ENCODE measurements around the gene RBKS. TPM values are rescaled to one million over a fixed set of nuclear protein-coding genes. Genes with fewer than 3 reads are reported as not detected.
A peak's percentile ranks its signal among the peaks of the same experiment; 100 is the strongest.

RBKS gene
- total RNA-seq, 1 experiment from 2014 or later: 1.7 TPM

- CTCF ChIA-PET: no interaction called here
- Mint-ChIP-seq H3K27me3 (ENCODE audit: low read depth) (no peaks in the 10 kb centered on the region), H3K4me3 (no peak overlapping the region), H3K27ac (no peak overlapping the region), H3K4me1 (no peaks in the 10 kb centered on the region), H3K36me3 (no peaks in the 10 kb centered on the region), H3K9me3 (no peaks in the 10 kb centered on the region)
- no peak for ATAC-seq
- no peak for DNase-seq (ENCODE audit: low spot score)
- TF ChIP-seq GABPB1 (CRISPR knock-in tag; IDR thresholded peaks at IDR 0.05): peak; percentile 36; the same call in 1 of the 2 replicates
- no peak for TF ChIP-seq ATF6 (CRISPR knock-in tag; IDR thresholded peaks at IDR 0.05)
- POLR2A ChIA-PET: no interaction called here
Observed at GRCh38 chr2:27916293-27916995, 26.3 kb upstream of the RBKS start.

- DNase-seq (ENCODE audit: low spot score) (no peak), ATAC-seq (no peak)
- H3K27me3 Mint-ChIP-seq (ENCODE audit: low read depth): no peaks in the 10 kb centered on the region
- no peaks in the 10 kb centered on the region for H3K9me3 Mint-ChIP-seq
- no peak for TF ChIP-seq ZNF281 (CRISPR knock-in tag; IDR thresholded peaks at IDR 0.05)
- no peak for TF ChIP-seq E2F5 (CRISPR knock-in tag; IDR thresholded peaks at IDR 0.05)
- TF ChIP-seq TCF7 (CRISPR knock-in tag; IDR thresholded peaks at IDR 0.05; ENCODE audit: low read depth): no peak
- no peak for TF ChIP-seq USF2 (CRISPR knock-in tag; IDR thresholded peaks at IDR 0.05)
- TF ChIP-seq MYBL2 (CRISPR knock-in tag; IDR thresholded peaks at IDR 0.05): no peak
- no peaks in the 10 kb centered on the region for H3K36me3 Mint-ChIP-seq
- CTCF ChIA-PET: no interaction called here
- H3K4me1 Mint-ChIP-seq: no peaks in the 10 kb centered on the region
- no peak overlapping the region for H3K4me3 Mint-ChIP-seq
- POLR2A ChIA-PET: no interaction called here
- no peak overlapping the region for H3K27ac Mint-ChIP-seq
Observed at GRCh38 chr2:27915874-27916273, 25.7 kb upstream of the RBKS start.

GRCh38 chr2:27915191-27915590 lies 25.0 kb upstream of the RBKS start:
- ChIA-PET POLR2A (no interaction called here), CTCF (no interaction called here)
- Mint-ChIP-seq H3K9me3 (no peaks in the 10 kb centered on the region), H3K4me3 (no peak overlapping the region), H3K4me1 (no peaks in the 10 kb centered on the region), H3K27me3 (ENCODE audit: low read depth) (no peaks in the 10 kb centered on the region), H3K27ac (no peak overlapping the region), H3K36me3 (no peaks in the 10 kb centered on the region)
- DNase-seq (ENCODE audit: low spot score): no peak
- ATAC-seq: no peak
- TF ChIP-seq CREM (CRISPR knock-in tag; IDR thresholded peaks at IDR 0.05): no peak
- TF ChIP-seq SMAD4 (CRISPR knock-in tag; IDR thresholded peaks at IDR 0.05): no peak
- no peak for TF ChIP-seq ZBTB43 (CRISPR knock-in tag; IDR thresholded peaks at IDR 0.05)
- no peak for TF ChIP-seq RORB (CRISPR knock-in tag; IDR thresholded peaks at IDR 0.05)
- TF ChIP-seq E2F5 (CRISPR knock-in tag; IDR thresholded peaks at IDR 0.05): no peak
- no peak for TF ChIP-seq FOXJ3 (CRISPR knock-in tag; IDR thresholded peaks at IDR 0.05; ENCODE audit: borderline replicate concordance)
- no peak for TF ChIP-seq E2F1 (CRISPR knock-in tag; IDR thresholded peaks at IDR 0.05)
- TF ChIP-seq CREB1 (CRISPR knock-in tag; IDR thresholded peaks at IDR 0.05): no peak
- no peak for TF ChIP-seq NFATC4 (CRISPR knock-in tag; IDR thresholded peaks at IDR 0.05)
- TF ChIP-seq FOXP1 (CRISPR knock-in tag; IDR thresholded peaks at IDR 0.05; ENCODE audit: borderline replicate concordance): no peak
- no peak for TF ChIP-seq JAZF1 (CRISPR knock-in tag; IDR thresholded peaks at IDR 0.05)
- no peak for TF ChIP-seq ZBTB21 (CRISPR knock-in tag; IDR thresholded peaks at IDR 0.05; ENCODE audit: borderline replicate concordance)
- TF ChIP-seq ZNF671 (CRISPR knock-in tag; IDR thresholded peaks at IDR 0.05): no peak
- TF ChIP-seq SOX15 (CRISPR knock-in tag; IDR thresholded peaks at IDR 0.05): no peak
- no peak for TF ChIP-seq ZNF317 (CRISPR knock-in tag; IDR thresholded peaks at IDR 0.05; ENCODE audit: borderline replicate concordance, low read depth)

All from WTC11 (cell line).